AG04449 (cell line): ENCODE measurements around the gene MYO1G.

Experiments
- CTCF ChIA-PET: fragments of 350-600 bp; formaldehyde crosslinking; extraction: SDS; loops from one replicate; lab custom pipeline; 2021; ENCODE audit warnings: antibody characterized with exemption; lab: Yijun Ruan, JAX
- POLR2A ChIA-PET: fragments of 400-600, 350-600 bp; formaldehyde crosslinking; extraction: SDS; loops from one replicate; lab custom pipeline; 2020; ENCODE audit warnings: antibody characterized with exemption, inconsistent platforms; lab: Yijun Ruan, JAX
- DNase-seq: peaks from one replicate; pipeline ENCODE4 v3.0.0-alpha.2; 2010; ENCODE audit warnings: low read depth, low spot score
- H3K4me3 ChIP-seq: 2 replicates; pipeline ENCODE4 v1.5.1; 2011; ENCODE audit warnings: low read depth, mild to moderate bottlenecking, control low read depth, low read length
- CTCF ChIP-seq: IDR thresholded peaks from one replicate; pipeline ENCODE4 v1.5.1; 2011; ENCODE audit warnings: mild to moderate bottlenecking, moderate library complexity, low read length, control low read depth, inconsistent platforms; ENCODE audit not compliant: insufficient read depth; ENCODE audit errors: missing control alignments

The MYO1G gene

GRCh38 chr7:44977959-44978335 is 868 bp downstream of the MYO1G start:
- TF ChIP-seq CTCF: no peak
- H3K4me3 ChIP-seq: no peak overlapping the region
- DNase-seq: no peak
- POLR2A ChIA-PET: no interaction called here
- CTCF ChIA-PET: interaction anchor here (0.6 kb wide), 1 partner anchor 130 kb away, joined by 3 read pairs; the partner anchor contains the start of gene H2AZ2

- no peak overlapping the region for H3K4me3 ChIP-seq
- POLR2A ChIA-PET: interaction anchor here (0.6 kb wide), 1 partner anchor 21 kb away, joined by 4 read pairs; no protein-coding TSS in a partner anchor
- CTCF ChIA-PET: interaction anchor here (0.6 kb wide), 1 partner anchor 130 kb away, joined by 3 read pairs; the partner anchor contains the start of gene H2AZ2
- DNase-seq: no peak
- TF ChIP-seq CTCF: no peak
Measured at GRCh38 chr7:44977304-44977958, 1.4 kb downstream of the MYO1G start.

GRCh38 chr7:44976746-44977196 is 2.0 kb downstream of the MYO1G start:
- POLR2A ChIA-PET: interaction anchor here (0.6 kb wide), 1 partner anchor 21 kb away, joined by 4 read pairs; no protein-coding TSS in a partner anchor
- no peak for TF ChIP-seq CTCF
- DNase-seq: no peak
- CTCF ChIA-PET: interaction anchor here (1.3 to 4.7 kb wide), 2 partner anchors 13 to 159 kb away, joined by 8 to 38 read pairs; no protein-coding TSS in a partner anchor
- no peak overlapping the region for H3K4me3 ChIP-seq

- CTCF ChIA-PET: interaction anchor here (1.3 to 4.7 kb wide), 2 partner anchors 13 to 159 kb away, joined by 8 to 38 read pairs; no protein-coding TSS in a partner anchor
- POLR2A ChIA-PET: no interaction called here
- DNase-seq: no peak
- TF ChIP-seq CTCF: no peak
- H3K4me3 ChIP-seq: no peak overlapping the region
Measured at GRCh38 chr7:44976040-44976745, 2.6 kb downstream of the MYO1G start.

DNA sequence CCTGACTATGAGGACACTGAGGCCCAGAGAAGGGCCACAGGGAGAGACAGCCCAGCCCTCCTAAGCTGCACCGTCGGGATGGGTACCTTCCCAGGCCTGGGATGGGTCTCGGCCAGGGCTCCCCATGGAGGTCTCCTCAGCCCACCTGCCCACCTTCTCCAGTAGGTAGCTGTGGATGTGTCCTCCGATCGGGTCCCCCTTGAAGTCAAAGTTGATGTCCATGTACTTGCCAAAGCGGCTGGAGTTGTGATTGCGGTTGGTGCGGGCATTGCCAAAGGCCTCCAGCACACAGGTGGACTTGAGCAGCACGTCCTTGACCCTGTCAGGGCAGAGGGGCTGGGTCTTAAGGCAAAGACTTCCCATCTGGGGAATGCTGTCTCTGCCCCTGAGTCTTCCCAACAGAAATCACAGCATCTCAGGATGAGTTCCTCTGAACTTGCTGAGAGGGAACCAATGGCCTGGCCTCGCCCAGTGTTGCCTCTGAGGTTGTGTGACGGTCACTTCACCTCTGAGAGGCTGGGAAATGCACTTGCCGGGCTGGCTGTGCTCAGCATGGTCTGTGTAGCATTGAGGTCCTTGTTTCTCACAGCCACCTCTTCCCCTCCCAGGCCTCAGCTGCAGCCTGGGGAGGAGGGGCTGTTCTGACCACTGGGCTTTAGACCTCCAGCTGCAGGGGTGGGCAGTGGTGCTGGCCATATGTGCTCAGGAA is 3.3 kb downstream of the MYO1G start:
- ChIA-PET POLR2A (no interaction called here), CTCF (interaction anchor here (1.3 to 4.7 kb wide), 4 partner anchors 12 to 160 kb away, joined by 5 to 38 read pairs (median 10); no protein-coding TSS in a partner anchor)
- TF ChIP-seq CTCF: no peak
- DNase-seq: no peak
- no peak overlapping the region for H3K4me3 ChIP-seq
